Dendritic cell treated with granulocyte-macrophage colony-stimulating factor and Interleukin-4, amounts not matched to agents 40 ng/mL and 50 ng/mL, for 4 days (primary cell): ENCODE results near the gene CDHR3.

Experiments used
- H3K27ac Mint-ChIP-seq: one replicate; pipeline ENCODE4 v1.8.0; 2022; ENCODE audit warnings: mild to moderate bottlenecking, mixed read lengths
- H3K27me3 Mint-ChIP-seq: one replicate; pipeline ENCODE4 v1.8.0; 2022; ENCODE audit warnings: mild to moderate bottlenecking, mixed read lengths
- H3K36me3 Mint-ChIP-seq: one replicate; pipeline ENCODE4 v1.8.0; 2022; ENCODE audit warnings: low read depth, mixed read lengths
- H3K4me1 Mint-ChIP-seq: one replicate; pipeline ENCODE4 v1.8.0; 2022; ENCODE audit warnings: low read depth, mixed read lengths
- H3K4me3 Mint-ChIP-seq: one replicate; pipeline ENCODE4 v1.8.0; 2022; ENCODE audit warnings: mild to moderate bottlenecking, moderate library complexity, mixed read lengths
- H3K9me3 Mint-ChIP-seq: one replicate; pipeline ENCODE4 v1.8.0; 2022; ENCODE audit warnings: mixed read lengths
- intact Hi-C: fragments of 100-400 bp; cut with micrococcal nuclease; formaldehyde crosslinking; loops from one replicate; pipeline ENCODE4 v1.15.0; 2022

The CDHR3 gene

GRCh38 chr7:106016331-106016730, 53.3 kb downstream of the CDHR3 start:
- Mint-ChIP-seq H3K27me3 (peaks cover 51% of the 10 kb centered on the region), H3K27ac (no peak overlapping the region), H3K4me1 (no peaks in the 10 kb centered on the region), H3K36me3 (no peaks in the 10 kb centered on the region), H3K4me3 (no peak overlapping the region), H3K9me3 (no peaks in the 10 kb centered on the region)
- intact Hi-C loops = no loop called here

- intact Hi-C loops = no loop called here
Measured at GRCh38 chr7:106017657-106018056, 54.6 kb downstream of the CDHR3 start.

GRCh38 chr7:106018566-106019469, 55.8 kb downstream of the CDHR3 start:
- H3K4me1 Mint-ChIP-seq = peaks cover 14% of the 10 kb centered on the region
- no peaks in the 10 kb centered on the region for H3K9me3 Mint-ChIP-seq
- intact Hi-C loops = no loop called here
- peaks cover 58% of the 10 kb centered on the region for H3K27me3 Mint-ChIP-seq
- no peaks in the 10 kb centered on the region for H3K36me3 Mint-ChIP-seq
- no peak overlapping the region for H3K27ac Mint-ChIP-seq
- no peak overlapping the region for H3K4me3 Mint-ChIP-seq

More at GRCh38 chr7:106017657-106018056, 54.6 kb downstream of the CDHR3 start:
- Mint-ChIP-seq H3K27ac (no peak overlapping the region), H3K27me3 (peaks cover 57% of the 10 kb centered on the region), H3K4me3 (no peak overlapping the region), H3K9me3 (no peaks in the 10 kb centered on the region), H3K36me3 (no peaks in the 10 kb centered on the region), H3K4me1 (peaks cover 2% of the 10 kb centered on the region)

GRCh38 chr7:106019470-106019820, 56.4 kb downstream of the CDHR3 start:
- H3K36me3 Mint-ChIP-seq = no peaks in the 10 kb centered on the region
- intact Hi-C loops = no loop called here
- H3K4me1 Mint-ChIP-seq = peaks cover 20% of the 10 kb centered on the region

GRCh38 chr7:106021151-106022067, 58.3 kb downstream of the CDHR3 start:
- intact Hi-C loops = no loop called here
- Mint-ChIP-seq H3K27me3 (peaks cover 55% of the 10 kb centered on the region), H3K27ac (no peak overlapping the region), H3K4me1 (peaks cover 21% of the 10 kb centered on the region), H3K4me3 (no peak overlapping the region), H3K9me3 (no peaks in the 10 kb centered on the region), H3K36me3 (no peaks in the 10 kb centered on the region)

More at GRCh38 chr7:106019470-106019820, 56.4 kb downstream of the CDHR3 start:
- Mint-ChIP-seq H3K27ac (no peak overlapping the region), H3K9me3 (no peaks in the 10 kb centered on the region), H3K27me3 (peaks cover 58% of the 10 kb centered on the region), H3K4me3 (no peak overlapping the region)

GRCh38 chr7:106022193-106022821, 59.2 kb downstream of the CDHR3 start:
- H3K27me3 Mint-ChIP-seq = peaks cover 61% of the 10 kb centered on the region
- no peaks in the 10 kb centered on the region for H3K36me3 Mint-ChIP-seq
- peaks cover 21% of the 10 kb centered on the region for H3K4me1 Mint-ChIP-seq
- no peaks in the 10 kb centered on the region for H3K9me3 Mint-ChIP-seq
- no peak overlapping the region for H3K27ac Mint-ChIP-seq
- intact Hi-C loops = no loop called here
- H3K4me3 Mint-ChIP-seq = no peak overlapping the region

GRCh38 chr7:106023369-106024322, 60.6 kb downstream of the CDHR3 start:
- intact Hi-C loops = no loop called here
- H3K9me3 Mint-ChIP-seq = no peaks in the 10 kb centered on the region
- H3K36me3 Mint-ChIP-seq = no peaks in the 10 kb centered on the region
- peaks cover 60% of the 10 kb centered on the region for H3K27me3 Mint-ChIP-seq
- H3K4me3 Mint-ChIP-seq = no peak overlapping the region
- H3K27ac Mint-ChIP-seq = no peak overlapping the region
- H3K4me1 Mint-ChIP-seq = peaks cover 21% of the 10 kb centered on the region

- H3K27ac Mint-ChIP-seq = no peak overlapping the region
- no peak overlapping the region for H3K4me3 Mint-ChIP-seq
- peaks cover 35% of the 10 kb centered on the region for H3K4me1 Mint-ChIP-seq
- intact Hi-C loops = no loop called here
- peaks cover 47% of the 10 kb centered on the region for H3K27me3 Mint-ChIP-seq
- H3K9me3 Mint-ChIP-seq = no peaks in the 10 kb centered on the region
- H3K36me3 Mint-ChIP-seq = no peaks in the 10 kb centered on the region
Measured at GRCh38 chr7:106026101-106026500, 63.0 kb downstream of the CDHR3 start.

GRCh38 chr7:106029451-106029850, 66.4 kb downstream of the CDHR3 start:
- Mint-ChIP-seq H3K4me1 (peaks cover 20% of the 10 kb centered on the region), H3K36me3 (no peaks in the 10 kb centered on the region), H3K27me3 (peaks cover 44% of the 10 kb centered on the region), H3K27ac (no peak overlapping the region), H3K9me3 (no peaks in the 10 kb centered on the region), H3K4me3 (no peak overlapping the region)
- intact Hi-C loops = no loop called here

GRCh38 chr7:106029941-106030340, 66.9 kb downstream of the CDHR3 start:
- H3K36me3 Mint-ChIP-seq = no peaks in the 10 kb centered on the region
- no peaks in the 10 kb centered on the region for H3K9me3 Mint-ChIP-seq
- no peak overlapping the region for H3K27ac Mint-ChIP-seq
- intact Hi-C loops = no loop called here
- H3K4me3 Mint-ChIP-seq = no peak overlapping the region
- H3K27me3 Mint-ChIP-seq = peaks cover 44% of the 10 kb centered on the region
- peaks cover 19% of the 10 kb centered on the region for H3K4me1 Mint-ChIP-seq

GRCh38 chr7:106031300-106032035, 68.4 kb downstream of the CDHR3 start:
- Mint-ChIP-seq H3K36me3 (no peaks in the 10 kb centered on the region), H3K27ac (no peak overlapping the region), H3K4me3 (no peak overlapping the region), H3K9me3 (no peaks in the 10 kb centered on the region), H3K27me3 (peaks cover 42% of the 10 kb centered on the region), H3K4me1 (peaks cover 19% of the 10 kb centered on the region)
- intact Hi-C loops = no loop called here

GRCh38 chr7:106032295-106032694, 69.2 kb downstream of the CDHR3 start:
- no peak overlapping the region for H3K4me3 Mint-ChIP-seq
- no peak overlapping the region for H3K27ac Mint-ChIP-seq
- H3K36me3 Mint-ChIP-seq = no peaks in the 10 kb centered on the region
- H3K27me3 Mint-ChIP-seq = peaks cover 33% of the 10 kb centered on the region
- H3K9me3 Mint-ChIP-seq = no peaks in the 10 kb centered on the region
- intact Hi-C loops = no loop called here
- peaks cover 19% of the 10 kb centered on the region for H3K4me1 Mint-ChIP-seq
